Peyer's patch (tissue), 4 donors: ENCODE measurements around the gene CALY.

Experiments
- CTCF ChIP-seq, 6 experiments: fragments of 450-650 bp in 4 of 6; fragments of 200-600 bp in 2 of 6; sonication (generic) in 1 of 6; IDR thresholded peaks; one replicate each; pipeline ENCODE4 v1.5.1; 2017 to 2019; ENCODE audit warnings: antibody characterized with exemption in 6 of 6, mild to moderate bottlenecking in 3 of 6, moderate library complexity in 1 of 6
- POLR2A ChIP-seq, 2 donors: fragments of 450-650 bp; IDR thresholded peaks; one replicate each; pipeline ENCODE4 v1.5.1; 2017; ENCODE audit warnings: antibody characterized with exemption in 2 of 2, mild to moderate bottlenecking in 2 of 2, moderate library complexity in 2 of 2

DNA sequence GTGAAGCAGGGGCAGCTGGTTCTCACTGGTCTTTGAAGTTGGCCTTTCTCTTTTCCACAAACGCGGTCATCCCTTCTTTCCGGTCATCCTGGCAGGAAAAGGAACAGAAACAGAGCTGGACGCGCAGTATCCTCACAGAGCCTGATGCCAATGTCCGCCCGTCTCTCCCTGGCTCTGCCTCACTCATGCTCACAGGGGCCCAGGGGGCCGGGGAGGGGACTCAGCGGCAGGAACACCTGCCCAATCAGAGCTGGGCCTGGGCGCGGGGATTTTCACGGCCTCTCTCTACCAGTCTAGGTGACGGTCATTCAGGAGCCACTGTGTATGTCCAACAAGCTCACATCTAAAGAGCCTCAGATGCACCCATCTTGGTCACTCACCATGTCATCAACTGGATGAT lies 26.1 kb upstream of the CALY start:
- no peak for TF ChIP-seq CTCF (IDR thresholded peaks at IDR 0.05)
- TF ChIP-seq POLR2A (IDR thresholded peaks at IDR 0.05), result no peak
